Neuronal stem cell (in vitro differentiated cells): ENCODE measurements around the gene KCTD7.
"Not testable (repeated sequence)": the region's sequence is repeated elsewhere in the genome, so short reads cannot be mapped to it uniquely, and the experiment has no call there.

Experiments
- DNase-seq: peaks from one replicate; pipeline ENCODE4 v3.0.0-alpha.2; 2013; ENCODE audit warnings: low spot score
- H2AFZ ChIP-seq: one replicate; pipeline ENCODE4 v1.6.1; 2013; ENCODE audit warnings: mild to moderate bottlenecking, low read length, inconsistent platforms
- H2AK5ac ChIP-seq: 2 replicates; pipeline ENCODE4 v1.6.1; 2013; ENCODE audit warnings: low read depth, mild to moderate bottlenecking, inconsistent platforms, low read length, moderate library complexity, mixed read lengths
- H2BK120ac ChIP-seq: 2 replicates; pipeline ENCODE4 v1.6.1; 2013; ENCODE audit warnings: low read depth, mild to moderate bottlenecking, inconsistent platforms, low read length, moderate library complexity, mixed read lengths
- H2BK12ac ChIP-seq: one replicate; pipeline ENCODE4 v1.6.1; 2013; ENCODE audit warnings: low read length, inconsistent platforms
- H2BK15ac ChIP-seq: 2 replicates; pipeline ENCODE4 v1.6.1; 2013; ENCODE audit warnings: mild to moderate bottlenecking, low read length, inconsistent platforms, mixed read lengths
- H2BK5ac ChIP-seq: one replicate; pipeline ENCODE4 v1.6.1; 2013; ENCODE audit warnings: inconsistent platforms, mild to moderate bottlenecking, low read length, moderate library complexity
- H3K14ac ChIP-seq: one replicate; pipeline ENCODE4 v1.6.1; 2013; ENCODE audit warnings: low read length, inconsistent platforms
- H3K18ac ChIP-seq: 2 replicates; pipeline ENCODE4 v1.6.1; 2013; ENCODE audit warnings: low read length, inconsistent platforms
- H3K23ac ChIP-seq: 2 replicates; pipeline ENCODE4 v1.6.1; 2013; ENCODE audit warnings: low read depth, mild to moderate bottlenecking, mixed read lengths, low read length, inconsistent platforms; ENCODE audit not compliant: poor library complexity
- H3K27ac ChIP-seq: replicated peaks from 3 replicates; pipeline ENCODE4 v1.5.1; 2013; ENCODE audit warnings: low read length, inconsistent platforms
- H3K27me3 ChIP-seq, 3 experiments: 2 replicates each; pipeline ENCODE4 v1.6.1; 2013; ENCODE audit warnings: low read length in 3 of 3, mild to moderate bottlenecking in 2 of 3, inconsistent platforms in 1 of 3, low read depth in 1 of 3, mixed read lengths in 1 of 3, moderate library complexity in 1 of 3; ENCODE audit not compliant: control insufficient read depth in 3 of 3, insufficient read depth in 3 of 3
- H3K36me3 ChIP-seq, 2 donors: replicated peaks in 1 of 2; 2 replicates each; pipeline ENCODE4 v1.6.1; 2013; ENCODE audit warnings: low read length in 2 of 2; ENCODE audit not compliant: control insufficient read depth in 2 of 2, insufficient read depth in 2 of 2
- H3K4ac ChIP-seq: 2 replicates; pipeline ENCODE4 v1.6.1; 2013; ENCODE audit warnings: inconsistent platforms, mild to moderate bottlenecking, low read length, moderate library complexity
- H3K4me1 ChIP-seq, 2 donors: 1 replicate in 1 of 2; 2 replicates in 1 of 2; pipeline ENCODE4 v1.6.1; 2013; ENCODE audit warnings: low read length in 2 of 2, low read depth in 1 of 2; ENCODE audit not compliant: control insufficient read depth in 2 of 2, insufficient read depth in 1 of 2
- H3K4me2 ChIP-seq: one replicate; pipeline ENCODE4 v1.6.1; 2013; ENCODE audit warnings: mild to moderate bottlenecking, low read length, inconsistent platforms; ENCODE audit not compliant: insufficient read depth, poor library complexity, severe bottlenecking
- H3K4me3 ChIP-seq, 2 donors: 2 replicates each; pipeline ENCODE4 v1.5.1; 2013; ENCODE audit warnings: low read length in 2 of 2, mild to moderate bottlenecking in 2 of 2, inconsistent platforms in 1 of 2, moderate library complexity in 1 of 2
- H3K79me1 ChIP-seq: one replicate; pipeline ENCODE4 v1.6.1; 2013; ENCODE audit warnings: low read depth, mild to moderate bottlenecking, inconsistent platforms, low read length, moderate library complexity
- H3K9ac ChIP-seq: one replicate; pipeline ENCODE4 v1.6.1; 2013; ENCODE audit warnings: mild to moderate bottlenecking, low read depth, low read length, inconsistent platforms; ENCODE audit not compliant: poor library complexity
- H3K9me3 ChIP-seq, 2 donors: replicated peaks in 1 of 2; 2 replicates each; pipeline versions ENCODE3 to v1.6.1; 2013; ENCODE audit warnings: low read length in 2 of 2, mild to moderate bottlenecking in 2 of 2, inconsistent platforms in 1 of 2, low read depth in 1 of 2, mixed read lengths in 1 of 2, moderate library complexity in 1 of 2; ENCODE audit not compliant: control insufficient read depth in 2 of 2, insufficient read depth in 1 of 2
- H4K8ac ChIP-seq: one replicate; pipeline ENCODE4 v1.6.1; 2013; ENCODE audit warnings: low read depth, mild to moderate bottlenecking, inconsistent platforms, low read length, moderate library complexity
- H4K91ac ChIP-seq: one replicate; pipeline ENCODE4 v1.6.1; 2013; ENCODE audit warnings: low read length, low read depth, mild to moderate bottlenecking, inconsistent platforms; ENCODE audit not compliant: poor library complexity
- WGBS, 2 donors: extraction: QIAGEN DNeasy Blood & Tissue Kit; methylation state at CpG; one replicate each; pipeline ENCODE4 v1.1.7; 2013; ENCODE audit warnings: missing lambda C conversion rate in 2 of 2, mixed read lengths in 1 of 2; ENCODE audit not compliant: insufficient read length in 2 of 2, insufficient replicate concordance in 1 of 2; ENCODE audit errors: extremely low coverage in 2 of 2; 5-methylcytosine and 5-hydroxymethylcytosine counted together

KCTD7 gene

DNA sequence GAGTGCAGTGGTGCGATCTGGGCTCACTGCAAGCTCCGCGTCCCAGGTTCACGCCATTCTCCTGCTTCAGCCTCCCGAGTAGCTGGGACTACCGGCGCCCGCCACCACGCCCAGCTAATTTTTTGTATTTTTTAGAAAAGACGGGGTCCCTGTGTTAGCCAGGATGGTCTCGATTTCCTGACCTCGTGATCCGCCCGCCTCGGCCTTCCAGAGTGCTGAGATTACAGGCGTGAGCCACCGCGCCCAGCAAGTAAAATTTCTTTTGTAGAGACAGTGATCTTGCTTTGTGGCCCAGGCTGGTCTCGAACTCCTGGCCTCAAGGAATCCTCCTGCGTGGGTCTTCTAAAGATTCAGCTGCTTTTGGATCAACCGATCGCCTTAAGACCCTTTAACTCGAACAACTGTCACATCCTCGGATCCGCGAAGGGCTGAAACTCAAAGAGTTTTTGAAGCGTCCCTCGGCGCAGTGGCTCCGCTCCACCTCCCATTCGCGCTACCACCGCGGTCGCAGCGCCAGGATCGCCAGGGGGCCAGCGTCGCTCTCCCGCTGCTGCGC lies 25.1 kb downstream of the KCTD7 start:
- not testable (repeated sequence) for H4K8ac ChIP-seq, DNase-seq, H2BK15ac ChIP-seq, H3K4me1 ChIP-seq, H4K91ac ChIP-seq, H3K36me3 ChIP-seq, H3K27me3 ChIP-seq, H2BK5ac ChIP-seq, H2BK12ac ChIP-seq, H3K9me3 ChIP-seq, H3K14ac ChIP-seq, H2BK120ac ChIP-seq, H3K79me1 ChIP-seq, H3K4ac ChIP-seq, H2AK5ac ChIP-seq
- peak overlapping the region; percentile 86 for H2AFZ ChIP-seq
- peak overlapping the region; percentile 44 for H3K18ac ChIP-seq
- WGBS, 2 donors: no CpG with 5 or more reads among the region's 41 CpGs
- peak overlapping the region; percentile 65 for H3K4me2 ChIP-seq
- H3K4me3 ChIP-seq: peak overlapping the region; percentile 81 to 86
- H3K23ac ChIP-seq: peak overlapping the region; percentile 100
- H3K27ac ChIP-seq: peak overlapping the region; percentile 89
- peak overlapping the region; percentile 74 for H3K9ac ChIP-seq

DNA sequence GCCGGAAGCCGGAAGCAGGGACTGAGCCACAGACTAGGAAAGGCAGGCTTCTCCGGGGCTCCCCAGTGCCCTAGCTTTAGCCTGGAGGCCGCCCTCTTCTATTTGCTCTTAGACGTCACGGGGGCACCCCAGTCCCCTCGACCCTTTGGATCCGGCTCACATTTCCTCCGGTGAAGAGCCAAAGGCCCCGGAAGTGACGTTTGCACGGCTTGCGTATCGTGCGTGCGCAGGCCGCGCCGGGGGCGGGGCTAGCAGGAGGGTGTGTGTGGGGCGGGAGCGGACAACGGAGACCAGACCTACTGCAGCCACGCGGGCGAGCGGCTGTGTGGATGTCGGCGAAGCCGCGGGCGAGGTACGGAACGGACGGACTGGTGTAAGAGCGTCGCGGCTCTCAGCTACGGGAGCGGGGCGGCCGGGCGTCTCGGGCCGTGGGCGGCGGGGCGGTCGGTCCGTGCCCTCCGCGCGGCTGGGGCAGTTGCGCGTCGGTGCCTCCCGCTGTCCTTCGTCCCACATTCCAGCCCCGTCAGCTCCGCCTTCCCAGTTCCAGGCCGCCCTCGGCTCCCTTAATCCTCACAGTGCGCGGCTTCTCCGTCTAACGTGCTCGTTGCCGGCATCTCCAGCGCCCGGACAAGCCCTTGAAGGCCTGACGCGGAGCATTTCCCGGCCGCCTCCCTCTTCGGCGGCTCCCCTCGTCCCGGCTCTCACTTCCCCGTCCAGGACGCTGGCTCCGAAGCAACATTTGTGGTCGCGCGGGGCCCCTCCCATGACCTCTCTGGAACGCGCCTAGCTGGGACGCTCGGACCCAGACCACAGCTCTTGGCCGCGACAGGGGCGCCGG lies 25.8 kb downstream of the KCTD7 start:
- Histone ChIP-seq H3K14ac (peak overlapping the region; percentile 99), H3K23ac (peak overlapping the region; percentile 100), H3K4me1 (peaks cover 0 to 5% of the 10 kb centered on the region in 2 donors), H2BK15ac (peak overlapping the region; percentile 84), H2BK12ac (peak overlapping the region; percentile 73), H3K9ac (peak overlapping the region; percentile 95), H3K4ac (no peak overlapping the region), H3K4me3 (peak overlapping the region; percentile 81 to 86), H2AFZ (peak overlapping the region; percentile 86), H4K91ac (no peak overlapping the region), H3K27ac (peak overlapping the region; percentile 89), H2BK120ac (no peak overlapping the region), H3K18ac (peak overlapping the region; percentile 99), H2AK5ac (peak overlapping the region; percentile 74), H3K9me3 (no peaks in the 10 kb centered on the region), H3K4me2 (peak overlapping the region; percentile 65), H4K8ac (no peak overlapping the region), H3K36me3 (peaks cover 0 to 11% of the 10 kb centered on the region in 2 donors), H3K79me1 (peaks cover 11% of the 10 kb centered on the region), H2BK5ac (peak overlapping the region; percentile 84), H3K27me3 (no peaks in the 10 kb centered on the region)
- DNase-seq: peak; percentile 98
- whole genome bisulfite sequencing, 2 donors: no CpG with 5 or more reads among the region's 92 CpGs

DNA sequence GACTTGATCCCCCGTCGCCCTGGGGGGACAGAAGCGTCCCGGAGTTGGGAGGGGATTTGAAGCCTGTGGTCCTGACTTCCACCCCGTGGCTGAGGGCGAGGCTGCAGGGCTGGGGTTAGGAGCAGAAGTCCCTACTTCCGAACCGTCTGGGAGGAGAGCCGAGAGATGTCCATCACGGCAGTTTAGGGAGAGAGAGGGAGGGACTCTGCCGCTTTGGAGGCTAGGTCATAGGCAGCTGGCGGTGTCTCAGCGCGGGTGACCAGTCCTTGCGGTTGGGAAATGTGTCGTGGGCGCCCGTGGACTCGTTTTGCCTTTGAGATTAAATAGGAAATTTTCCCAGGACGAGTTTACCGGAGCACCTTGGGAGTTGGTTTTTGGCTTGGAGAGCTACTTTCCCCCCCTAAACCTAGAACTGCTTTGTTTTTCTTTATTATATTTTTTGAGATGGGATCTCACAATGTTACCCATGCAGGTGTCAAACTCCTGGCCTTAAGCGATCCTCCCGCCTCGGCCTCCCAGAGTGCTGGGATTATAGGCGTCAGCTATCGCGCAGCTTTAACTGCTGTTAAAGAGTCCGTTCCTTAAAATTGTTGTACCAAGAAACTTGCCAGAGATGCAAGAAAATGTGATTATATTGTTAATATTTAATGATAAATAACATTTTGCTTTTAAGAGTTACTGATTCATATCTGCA lies 26.6 kb downstream of the KCTD7 start:
- H2BK15ac ChIP-seq, H2BK120ac ChIP-seq, DNase-seq, H4K91ac ChIP-seq, H3K27me3 ChIP-seq, H3K9ac ChIP-seq, H3K9me3 ChIP-seq, H2BK12ac ChIP-seq, H3K4ac ChIP-seq, H4K8ac ChIP-seq, H3K4me1 ChIP-seq: not testable (repeated sequence)
- peaks cover 11% of the 10 kb centered on the region for H3K79me1 ChIP-seq
- H3K27ac ChIP-seq: peak overlapping the region; percentile 89
- H3K18ac ChIP-seq: peak overlapping the region; percentile 99
- H3K4me2 ChIP-seq: peak overlapping the region; percentile 54
- H3K4me3 ChIP-seq: peak overlapping the region; percentile 81 to 86
- peak overlapping the region; percentile 74 for H2AK5ac ChIP-seq
- WGBS, 2 donors: no CpG with 5 or more reads among the region's 28 CpGs
- peaks cover 0 to 11% of the 10 kb centered on the region in 2 donors for H3K36me3 ChIP-seq
- peak overlapping the region; percentile 99 for H3K14ac ChIP-seq
- H2BK5ac ChIP-seq: peak overlapping the region; percentile 84
- peak overlapping the region; percentile 100 for H3K23ac ChIP-seq
- H2AFZ ChIP-seq: peak overlapping the region; percentile 86
